ENCODE data around the gene GRIPAP1.

GRIPAP1 gene

GRCh38 chrX:48923771-48924170, 78.3 kb downstream of the GRIPAP1 start:
- no peak for DNase-seq (ENCODE audit: low read depth)

Data from stimulated activated CD8-positive, alpha-beta memory T cell treated with anti-CD3 and anti-CD28 coated beads, Interleukin-7, amount 100 ng/mL, for 24 hours (primary cell).